ENCODE results near the gene PC.
A peak's percentile ranks its signal among the peaks of the same experiment; 100 is the strongest.

The PC gene

DNA sequence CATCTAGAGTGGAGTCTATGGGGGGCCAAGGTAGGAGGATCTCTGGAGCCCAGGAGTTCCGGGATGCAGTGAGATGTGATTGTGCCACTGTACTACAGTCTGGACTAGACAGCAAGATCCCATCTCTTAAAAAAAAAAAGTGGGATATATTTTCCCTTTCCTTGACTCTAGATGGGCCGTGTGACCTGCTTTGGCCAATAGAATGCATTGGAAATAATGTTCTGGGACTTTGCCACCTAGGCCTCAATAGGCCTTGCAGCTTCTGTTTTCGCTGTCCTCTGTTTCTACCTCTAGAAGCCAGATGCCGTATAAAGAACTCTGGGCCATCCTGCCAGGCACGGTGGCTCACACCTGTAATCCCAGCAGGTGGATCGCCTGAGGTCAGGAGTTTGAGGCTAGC is 20.5 kb upstream of the PC start:
- DNase-seq (ENCODE audit: low read depth) = no peak
- TF ChIP-seq, protein P1, sequence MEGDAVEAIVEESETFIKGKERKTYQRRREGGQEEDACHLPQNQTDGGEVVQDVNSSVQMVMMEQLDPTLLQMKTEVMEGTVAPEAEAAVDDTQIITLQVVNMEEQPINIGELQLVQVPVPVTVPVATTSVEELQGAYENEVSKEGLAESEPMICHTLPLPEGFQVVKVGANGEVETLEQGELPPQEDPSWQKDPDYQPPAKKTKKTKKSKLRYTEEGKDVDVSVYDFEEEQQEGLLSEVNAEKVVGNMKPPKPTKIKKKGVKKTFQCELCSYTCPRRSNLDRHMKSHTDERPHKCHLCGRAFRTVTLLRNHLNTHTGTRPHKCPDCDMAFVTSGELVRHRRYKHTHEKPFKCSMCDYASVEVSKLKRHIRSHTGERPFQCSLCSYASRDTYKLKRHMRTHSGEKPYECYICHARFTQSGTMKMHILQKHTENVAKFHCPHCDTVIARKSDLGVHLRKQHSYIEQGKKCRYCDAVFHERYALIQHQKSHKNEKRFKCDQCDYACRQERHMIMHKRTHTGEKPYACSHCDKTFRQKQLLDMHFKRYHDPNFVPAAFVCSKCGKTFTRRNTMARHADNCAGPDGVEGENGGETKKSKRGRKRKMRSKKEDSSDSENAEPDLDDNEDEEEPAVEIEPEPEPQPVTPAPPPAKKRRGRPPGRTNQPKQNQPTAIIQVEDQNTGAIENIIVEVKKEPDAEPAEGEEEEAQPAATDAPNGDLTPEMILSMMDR (conservative IDR thresholded peaks at IDR 0.05; ENCODE audit: control insufficient read depth, insufficient read depth, low read depth, low read length) = no peak
- no peak overlapping the region for H3K4me3 ChIP-seq (ENCODE audit: control insufficient read depth, low read depth, low read length)

DNA sequence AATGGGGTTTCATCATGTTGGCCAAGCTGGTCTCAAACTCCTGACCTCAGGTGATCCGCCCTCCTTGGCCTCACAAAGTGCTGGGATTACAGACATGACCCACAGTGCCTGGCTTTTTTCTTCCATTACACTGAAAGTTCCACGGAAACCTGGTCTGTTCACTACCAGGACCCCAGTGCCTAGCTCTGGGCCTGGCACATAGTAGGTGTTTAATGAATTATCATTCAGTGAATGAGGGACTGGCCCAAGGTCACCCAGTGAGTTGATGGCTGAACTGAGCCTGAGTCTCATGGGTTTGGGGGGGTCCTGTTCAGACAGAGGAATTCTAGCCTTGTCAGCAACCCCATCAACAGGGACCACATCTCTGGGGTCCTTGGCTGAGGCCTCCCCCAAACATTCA is 20.0 kb upstream of the PC start:
- TF ChIP-seq, protein P1 (conservative IDR thresholded peaks at IDR 0.05; ENCODE audit: control insufficient read depth, insufficient read depth, low read depth, low read length) = no peak
- no peak for DNase-seq (ENCODE audit: low read depth)

DNA sequence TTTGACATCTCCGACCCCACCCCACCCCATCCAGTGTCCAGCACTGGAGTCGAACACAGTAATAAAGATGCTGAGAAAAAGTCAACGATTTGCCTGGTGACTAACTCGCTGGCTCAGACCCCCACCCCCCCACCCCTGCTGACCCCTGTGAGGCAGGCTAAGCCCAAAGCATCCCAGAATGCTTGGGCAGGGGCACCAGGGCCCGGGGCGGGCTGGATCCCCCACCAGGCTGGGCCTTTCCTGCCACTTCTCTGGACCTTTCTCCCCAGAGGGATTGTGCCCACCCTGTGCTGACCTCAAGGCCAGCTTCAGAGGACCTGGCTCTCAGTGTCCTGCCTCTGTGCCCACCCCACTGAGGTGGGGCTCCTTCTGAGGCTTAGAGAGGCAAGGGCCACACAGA is 18.7 kb upstream of the PC start:
- DNase-seq (ENCODE audit: low read depth) = no peak
- no peak overlapping the region for H3K4me3 ChIP-seq (ENCODE audit: control insufficient read depth, low read depth, low read length)
- TF ChIP-seq, protein P1 (conservative IDR thresholded peaks at IDR 0.05; ENCODE audit: control insufficient read depth, insufficient read depth, low read depth, low read length) = no peak

More for the DNA sequence above, 20.0 kb upstream of the PC start:
- H3K4me3 ChIP-seq (ENCODE audit: control insufficient read depth, low read depth, low read length) = no peak overlapping the region

DNA sequence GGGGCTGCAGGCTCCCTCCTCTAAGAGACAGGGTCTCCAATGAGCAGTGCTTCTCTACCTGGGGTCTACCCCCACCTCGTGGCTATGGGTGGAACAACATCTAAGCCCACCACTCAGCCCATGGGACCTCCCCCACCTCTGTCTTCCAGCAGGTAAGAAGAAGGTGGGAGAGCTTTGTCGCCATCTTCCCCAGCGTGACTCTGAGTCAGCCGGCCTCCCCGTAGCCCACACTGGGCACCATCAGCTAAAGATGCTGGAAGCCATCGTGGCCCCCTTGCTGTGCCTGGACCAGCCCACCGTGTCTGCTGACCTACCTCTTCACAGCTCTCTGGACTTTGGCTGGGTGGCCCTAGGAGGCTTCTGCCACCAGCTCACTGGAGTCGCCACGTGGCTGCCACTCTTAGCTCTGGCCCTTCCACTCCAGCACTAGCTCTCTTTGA is 17.9 kb upstream of the PC start:
- TF ChIP-seq, protein P1 (conservative IDR thresholded peaks at IDR 0.05; ENCODE audit: control insufficient read depth, insufficient read depth, low read depth, low read length) = peak; percentile 77
- no peak overlapping the region for H3K4me3 ChIP-seq (ENCODE audit: control insufficient read depth, low read depth, low read length)
- DNase-seq (ENCODE audit: low read depth) = no peak

DNA sequence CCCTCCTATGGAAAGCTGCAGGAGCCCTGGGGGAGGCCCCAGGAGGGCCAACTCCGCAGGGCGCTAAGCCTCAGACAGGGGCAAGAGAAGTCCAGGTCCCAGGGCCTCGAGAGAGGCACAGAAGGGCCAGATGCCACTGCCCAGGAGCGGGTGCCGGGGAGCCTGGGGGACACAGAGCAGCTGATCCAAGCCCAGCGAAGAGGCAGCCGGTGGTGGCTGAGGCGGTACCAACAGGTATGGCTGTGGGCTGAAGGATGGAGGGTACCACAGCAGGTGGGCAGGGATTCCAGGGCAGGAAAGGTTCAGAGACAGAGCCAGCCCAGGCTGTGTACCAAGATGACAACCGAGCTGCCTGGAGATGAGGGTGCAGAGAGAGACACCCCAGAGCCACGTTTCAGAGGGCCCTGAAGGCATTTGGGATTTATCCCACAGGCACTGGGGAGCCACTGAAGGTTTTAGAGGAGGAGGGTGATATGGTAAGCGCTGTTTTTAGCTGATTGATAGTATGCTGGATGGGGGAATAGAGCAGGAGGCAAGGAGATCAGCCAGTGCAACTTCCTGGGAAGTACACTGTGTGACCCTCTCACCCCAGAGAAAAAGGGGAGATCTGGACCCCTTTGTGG is 17.3 kb upstream of the PC start:
- TF ChIP-seq, protein P1 (conservative IDR thresholded peaks at IDR 0.05; ENCODE audit: control insufficient read depth, insufficient read depth, low read depth, low read length) = no peak
- H3K4me3 ChIP-seq (ENCODE audit: control insufficient read depth, low read depth, low read length) = no peak overlapping the region
- no peak for DNase-seq (ENCODE audit: low read depth)

DNA sequence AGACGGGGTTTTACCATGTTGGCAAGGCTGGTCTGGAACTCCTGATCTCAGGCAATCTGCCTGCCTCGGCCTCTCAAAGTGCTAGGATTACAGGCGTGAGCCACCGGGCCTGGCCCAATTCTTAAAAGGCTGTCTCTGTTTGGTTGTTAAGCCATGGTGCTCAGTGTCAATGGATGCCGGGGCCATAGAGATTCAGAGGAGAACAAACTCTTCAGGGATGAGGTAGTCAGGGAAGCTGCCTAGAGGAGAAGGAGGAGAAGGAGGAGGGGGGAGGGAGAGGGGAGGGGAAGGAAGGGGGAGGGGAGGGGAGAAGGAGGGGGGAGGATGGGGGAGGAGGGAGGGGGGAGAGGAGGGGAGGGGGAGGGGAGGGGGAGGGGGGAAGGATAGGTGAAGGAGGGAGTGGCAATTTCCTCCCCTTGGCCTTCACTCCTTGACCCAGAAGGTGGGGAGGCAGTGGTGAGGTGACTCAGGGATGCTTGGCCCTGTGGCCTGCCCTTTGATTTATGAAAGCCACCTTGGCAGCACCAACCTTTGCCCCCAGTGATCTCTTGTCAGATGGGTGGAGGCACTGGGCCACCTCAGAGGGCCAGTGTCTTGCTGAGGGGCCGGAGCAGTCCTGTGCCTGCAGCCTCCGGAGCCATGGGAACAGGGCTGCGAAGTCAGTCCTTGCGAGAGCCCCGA is 16.7 kb upstream of the PC start, which contains the start of gene C11orf86:
Gene C11orf86, plus strand, starts transcription at position 581 of the 681 bp plus-strand sequence. Its CDS starts 59 bp downstream, at position 640.
- DNase-seq (ENCODE audit: low read depth) = no peak
- TF ChIP-seq, protein P1 (conservative IDR thresholded peaks at IDR 0.05; ENCODE audit: control insufficient read depth, insufficient read depth, low read depth, low read length) = no peak
- H3K4me3 ChIP-seq (ENCODE audit: control insufficient read depth, low read depth, low read length) = no peak within 1 kb of the TSS
